Pulmonary artery endothelial cell (primary cell): ENCODE measurements around the gene CAMTA2. TPM values are rescaled to one million over a fixed set of nuclear protein-coding genes. Genes with fewer than 3 reads are reported as not detected.
"Not testable (repeated sequence)": the region's sequence is repeated elsewhere in the genome, so short reads cannot be mapped to it uniquely, and the experiment has no call there.

ENCODE experiments used
- DNase-seq: peaks from one replicate; pipeline ENCODE4 v3.0.0-alpha.2; 2011; ENCODE audit warnings: low read depth, low spot score
- total RNA-seq: library from RNA; depleted of rRNA; stranded (reverse); fragments of >200 nt; gene quantifications from 2 replicates; pipeline ENCODE4 v1.2.3, GENCODE V29; 2014

CAMTA2 gene
- total RNA-seq, 1 donor from 2014 or later, result 4.3 TPM

DNA sequence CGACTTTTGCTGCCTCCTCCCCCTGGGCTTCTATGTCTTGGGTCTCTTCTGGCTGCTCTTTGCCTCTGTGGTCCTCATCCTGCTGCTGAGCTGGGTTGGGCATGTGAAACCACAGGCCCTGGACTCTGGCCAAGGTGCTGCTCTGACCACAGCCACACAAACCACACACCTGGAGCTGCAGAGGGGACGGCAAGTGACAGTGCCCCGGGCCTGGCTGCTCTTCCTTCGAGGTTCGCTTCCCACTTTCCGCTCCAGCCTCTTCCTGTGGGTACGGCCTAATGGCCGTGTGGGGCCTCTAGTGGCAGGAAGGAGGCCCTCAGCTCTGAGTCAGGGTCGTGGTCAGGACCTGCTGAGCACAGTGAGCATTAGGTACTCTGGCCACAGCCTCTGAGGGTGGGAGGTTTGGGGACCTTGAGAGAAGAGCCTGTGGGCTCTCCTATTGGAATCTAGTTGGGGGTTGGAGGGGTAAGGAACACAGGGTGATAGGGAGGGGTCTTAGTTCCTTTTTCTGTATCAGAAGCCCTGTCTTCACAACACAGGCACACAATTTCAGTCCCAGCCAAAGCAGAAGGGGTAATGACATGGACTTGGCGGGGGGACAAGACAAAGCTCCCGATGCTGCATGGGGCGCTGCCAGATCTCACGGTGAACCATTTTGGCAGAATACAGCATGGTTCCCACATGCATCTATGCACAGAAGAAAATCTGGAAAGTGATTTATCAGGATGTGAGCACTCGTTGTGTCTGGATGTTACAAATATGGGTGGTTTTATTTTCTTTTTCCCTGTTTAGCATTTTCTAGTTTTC is 53.1 kb downstream of the CAMTA2 start:
- DNase-seq, result no peak

- DNase-seq, result no peak
Observed at GRCh38 chr17:4933646-4934045, 53.8 kb downstream of the CAMTA2 start.

DNA sequence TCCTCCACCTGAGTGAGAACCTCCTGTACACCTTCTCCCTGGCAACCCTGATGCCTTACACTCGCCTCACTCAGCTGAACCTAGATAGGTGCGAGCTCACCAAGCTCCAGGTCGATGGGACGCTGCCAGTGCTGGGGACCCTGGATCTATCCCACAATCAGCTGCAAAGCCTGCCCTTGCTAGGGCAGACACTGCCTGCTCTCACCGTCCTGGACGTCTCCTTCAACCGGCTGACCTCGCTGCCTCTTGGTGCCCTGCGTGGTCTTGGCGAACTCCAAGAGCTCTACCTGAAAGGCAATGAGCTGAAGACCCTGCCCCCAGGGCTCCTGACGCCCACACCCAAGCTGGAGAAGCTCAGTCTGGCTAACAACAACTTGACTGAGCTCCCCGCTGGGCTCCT is 54.7 kb downstream of the CAMTA2 start:
- DNase-seq, result no peak

DNA sequence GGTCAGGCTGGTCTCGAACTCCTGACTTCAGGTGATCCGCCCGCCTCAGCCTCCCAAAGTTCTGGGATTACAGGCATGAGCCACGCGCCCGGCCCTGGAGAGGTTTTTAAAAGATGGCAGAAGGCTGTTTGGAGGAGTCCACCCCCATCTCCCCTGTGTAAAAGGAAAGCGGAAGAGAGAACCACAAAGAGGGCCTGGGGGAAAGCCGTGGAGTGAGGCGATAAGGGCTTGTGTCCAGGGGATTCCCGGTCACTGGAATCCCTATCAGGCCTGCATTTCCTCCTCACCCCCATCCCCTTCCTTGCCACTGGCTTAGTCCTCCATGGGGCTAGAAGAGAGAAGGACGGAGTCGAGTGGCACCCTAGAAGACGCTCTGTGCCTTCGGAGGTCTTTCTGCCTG is 55.5 kb downstream of the CAMTA2 start, which contains the start of gene GP1BA:
Gene GP1BA, plus strand, starts transcription at position 315 of the 400 bp plus-strand sequence. CDS start 328 bp downstream, outside the sequence.
- no peak for DNase-seq

DNA sequence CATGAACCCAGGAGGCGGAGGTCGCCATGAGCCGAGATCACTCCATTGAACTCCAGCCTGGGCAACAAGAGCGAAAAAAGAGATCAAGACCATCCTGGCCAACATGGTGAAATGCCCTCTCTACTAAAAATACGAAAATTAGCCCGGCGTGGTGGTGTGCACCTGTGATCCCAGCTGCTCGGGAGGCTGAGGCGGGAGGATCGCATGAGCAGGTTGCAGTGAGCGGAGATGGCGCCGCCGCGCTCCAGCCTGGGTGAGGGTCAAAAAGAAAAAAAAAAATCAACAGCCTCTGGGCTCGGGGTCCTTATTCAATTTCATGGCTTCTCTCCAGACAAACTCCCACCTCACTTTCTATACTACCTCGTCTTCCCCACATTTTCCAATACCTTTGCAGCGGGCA is 58.6 kb downstream of the CAMTA2 start:
- no peak for DNase-seq

DNA sequence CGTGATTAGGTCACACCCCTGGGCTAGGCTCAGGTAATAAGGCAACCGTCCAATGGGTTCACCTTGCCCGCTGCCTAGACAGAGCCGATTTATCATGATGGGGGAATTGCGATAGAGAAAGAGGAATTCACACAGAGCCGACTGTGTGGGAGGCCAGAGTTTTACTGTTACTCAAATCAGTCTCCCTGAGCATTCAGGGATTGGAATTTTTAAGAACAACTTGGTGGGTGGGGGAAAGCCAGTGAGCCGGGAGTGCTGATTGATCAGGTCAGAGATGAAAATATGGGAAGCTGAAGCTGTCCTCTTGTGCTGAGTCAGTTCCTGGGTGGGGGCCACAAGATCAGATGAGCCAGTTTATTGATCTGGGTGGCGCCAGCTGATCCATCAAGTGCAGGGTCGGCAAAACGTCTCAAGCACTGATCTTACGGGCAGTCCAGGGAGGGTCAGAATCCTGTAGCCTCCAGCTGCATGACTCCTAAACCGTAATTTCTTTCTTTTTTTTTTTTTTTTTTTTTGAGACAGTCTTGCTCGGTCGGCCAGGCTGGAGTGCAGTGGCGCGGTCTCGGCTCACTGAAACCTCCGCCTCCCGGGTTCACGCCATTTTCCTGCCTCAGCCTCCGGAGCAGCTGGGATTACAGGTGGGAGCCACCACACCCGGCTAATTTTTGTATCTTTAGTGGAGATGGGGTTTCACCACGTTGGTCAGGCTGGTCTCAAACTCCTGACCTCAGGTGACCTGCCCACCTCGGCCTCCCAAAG is 60.7 kb downstream of the CAMTA2 start:
- not testable (repeated sequence) for DNase-seq

DNA sequence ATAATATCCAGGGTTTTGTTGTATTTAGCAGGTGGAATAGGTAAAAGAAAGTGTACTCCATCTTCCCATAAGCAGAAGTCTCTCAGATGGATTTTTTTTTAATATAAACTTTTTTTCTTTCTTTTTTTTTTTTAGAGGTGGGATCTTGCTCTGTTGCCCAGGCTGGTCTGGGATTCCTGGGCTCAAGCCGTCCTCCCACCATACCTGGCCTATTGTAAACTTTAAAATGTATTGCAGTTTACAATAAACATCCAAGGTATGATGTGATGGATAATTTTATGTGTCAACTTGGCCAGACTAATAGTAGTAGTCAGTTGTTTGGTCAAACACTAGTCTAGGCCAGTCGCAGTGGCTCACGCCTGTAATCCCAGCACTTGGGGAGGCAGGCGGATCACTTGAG is 66.2 kb downstream of the CAMTA2 start:
- no peak for DNase-seq

- DNase-seq, result no peak
Observed at GRCh38 chr17:4920351-4921048, 67.0 kb downstream of the CAMTA2 start.

GRCh38 chr17:4919511-4920047 is 67.9 kb downstream of the CAMTA2 start:
- no peak for DNase-seq

Other genes with a start within 250 kb of the CAMTA2 start
- gene ZMYND15, start 247.8 kb downstream of the CAMTA2 start, total RNA-seq, result 0.07 and 0.11 TPM in 2 replicates
- 2.4 and 7.4 TPM in 2 replicates for gene CXCL16, start 247.7 kb downstream of the CAMTA2 start, total RNA-seq
- not detected in 2 replicates for gene TM4SF5, start 215.8 kb downstream of the CAMTA2 start, total RNA-seq
- gene VMO1, start 201.3 kb downstream of the CAMTA2 start, total RNA-seq, result 0.32 and 0.40 TPM in 2 replicates
- gene GLTPD2, start 198.7 kb downstream of the CAMTA2 start, total RNA-seq, result not detected in 2 replicates
- gene PSMB6, start 191.5 kb downstream of the CAMTA2 start, total RNA-seq, result 225 and 243 TPM in 2 replicates
- 25.6 and 32.3 TPM in 2 replicates for gene PLD2, start 180.5 kb downstream of the CAMTA2 start, total RNA-seq
- 26.2 and 30.8 TPM in 2 replicates for gene MINK1, start 154.3 kb downstream of the CAMTA2 start, total RNA-seq
- 0.71 and 0.92 TPM in 2 replicates for gene C17orf107, start 88.1 kb downstream of the CAMTA2 start, total RNA-seq
- gene CHRNE, start 84.6 kb downstream of the CAMTA2 start, total RNA-seq, result 0.53 and 3.2 TPM in 2 replicates
- gene GP1BA, start 55.4 kb downstream of the CAMTA2 start, total RNA-seq, result not detected in 2 replicates
- 61.6 and 71.2 TPM in 2 replicates for gene SLC25A11, start 47.6 kb downstream of the CAMTA2 start, total RNA-seq
- 14.8 and 15.2 TPM in 2 replicates for gene RNF167, start 47.4 kb downstream of the CAMTA2 start, total RNA-seq
- 518 and 651 TPM in 2 replicates for gene PFN1, start 39.1 kb downstream of the CAMTA2 start, total RNA-seq
- gene ENO3, start 36.6 kb downstream of the CAMTA2 start, total RNA-seq, result 1.3 and 1.6 TPM in 2 replicates
- gene SPAG7, start 19.9 kb downstream of the CAMTA2 start, total RNA-seq, result 58.8 and 65.3 TPM in 2 replicates
- 0.13 and 0.28 TPM in 2 replicates for gene INCA1, start 9.8 kb upstream of the CAMTA2 start, total RNA-seq
- gene KIF1C, start 10.3 kb upstream of the CAMTA2 start, total RNA-seq, result 94.7 and 113 TPM in 2 replicates
- 0.07 TPM in 2 replicates for gene SLC52A1, start 47.8 kb upstream of the CAMTA2 start, total RNA-seq
- gene ZFP3, start 90.8 kb upstream of the CAMTA2 start, total RNA-seq, result 1.1 and 1.9 TPM in 2 replicates
- 6.3 and 7.6 TPM in 2 replicates for gene ZNF232, start 124.2 kb upstream of the CAMTA2 start, total RNA-seq
- not detected in 2 replicates for gene USP6, start 128.4 kb upstream of the CAMTA2 start, total RNA-seq
- gene ZNF594, start 204.2 kb upstream of the CAMTA2 start, total RNA-seq, result 2.0 and 4.9 TPM in 2 replicates
- not detected in 2 replicates for gene SCIMP, start 247.2 kb upstream of the CAMTA2 start, total RNA-seq